ENCODE measurements around the gene TMTC3.

DNA sequence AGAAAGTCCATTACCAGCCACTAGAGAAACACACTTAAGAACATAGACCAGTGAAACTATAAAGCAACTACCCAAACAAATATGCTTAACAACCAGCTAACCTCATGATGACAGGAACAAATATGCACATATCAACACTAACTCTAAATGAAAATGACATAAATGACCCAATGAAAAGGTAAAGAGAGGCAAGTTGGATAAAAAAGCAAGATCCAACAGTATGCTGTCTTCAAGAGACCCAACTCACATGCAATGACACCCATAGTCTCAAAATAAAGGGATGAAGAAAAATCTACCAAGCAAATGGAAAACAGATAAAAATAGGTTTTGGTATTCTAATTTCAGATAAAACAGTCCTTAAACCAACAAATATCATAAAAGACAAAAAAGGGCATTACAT lies 77.8 kb downstream of the TMTC3 start:
- TF ChIP-seq, protein P1, sequence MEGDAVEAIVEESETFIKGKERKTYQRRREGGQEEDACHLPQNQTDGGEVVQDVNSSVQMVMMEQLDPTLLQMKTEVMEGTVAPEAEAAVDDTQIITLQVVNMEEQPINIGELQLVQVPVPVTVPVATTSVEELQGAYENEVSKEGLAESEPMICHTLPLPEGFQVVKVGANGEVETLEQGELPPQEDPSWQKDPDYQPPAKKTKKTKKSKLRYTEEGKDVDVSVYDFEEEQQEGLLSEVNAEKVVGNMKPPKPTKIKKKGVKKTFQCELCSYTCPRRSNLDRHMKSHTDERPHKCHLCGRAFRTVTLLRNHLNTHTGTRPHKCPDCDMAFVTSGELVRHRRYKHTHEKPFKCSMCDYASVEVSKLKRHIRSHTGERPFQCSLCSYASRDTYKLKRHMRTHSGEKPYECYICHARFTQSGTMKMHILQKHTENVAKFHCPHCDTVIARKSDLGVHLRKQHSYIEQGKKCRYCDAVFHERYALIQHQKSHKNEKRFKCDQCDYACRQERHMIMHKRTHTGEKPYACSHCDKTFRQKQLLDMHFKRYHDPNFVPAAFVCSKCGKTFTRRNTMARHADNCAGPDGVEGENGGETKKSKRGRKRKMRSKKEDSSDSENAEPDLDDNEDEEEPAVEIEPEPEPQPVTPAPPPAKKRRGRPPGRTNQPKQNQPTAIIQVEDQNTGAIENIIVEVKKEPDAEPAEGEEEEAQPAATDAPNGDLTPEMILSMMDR (conservative IDR thresholded peaks at IDR 0.05; ENCODE audit: low read length) = no peak
- no peak for TF ChIP-seq EZH2phosphoT487 (IDR thresholded peaks at IDR 0.05; ENCODE audit: borderline replicate concordance, low read depth, low read length)
